MM.1S (cell line): ENCODE data around the gene NBAS.

Experiments
- DNase-seq: peaks from one replicate; pipeline ENCODE4 v3.0.0-alpha.2; 2015
- H2AFZ ChIP-seq: fragments of 300-600 bp; sonication (generic); 2 replicates; pipeline ENCODE4 v1.6.0; 2016; ENCODE audit warnings: antibody characterized with exemption, low read length
- H3F3A ChIP-seq: fragments of 300-600 bp; sonication (generic); 2 replicates; pipeline ENCODE4 v1.6.1; 2016; ENCODE audit warnings: mild to moderate bottlenecking, antibody characterized with exemption, low read length, moderate library complexity, mixed read lengths; ENCODE audit not compliant: insufficient read depth
- H3K27ac ChIP-seq: fragments of 300-600 bp; sonication (generic); 2 replicates; pipeline ENCODE4 v1.5.1; 2016; ENCODE audit warnings: mild to moderate bottlenecking, low read length
- H3K27me3 ChIP-seq: fragments of 300-600 bp; sonication (generic); replicated peaks from 2 replicates; pipeline ENCODE4 v1.6.0; 2016; ENCODE audit warnings: low read length; ENCODE audit not compliant: insufficient read depth
- H3K36me3 ChIP-seq: fragments of 300-600 bp; sonication (generic); replicated peaks from 2 replicates; pipeline ENCODE4 v1.6.1; 2016; ENCODE audit warnings: mild to moderate bottlenecking, low read length, mixed read lengths; ENCODE audit not compliant: insufficient read depth
- H3K4me1 ChIP-seq: fragments of 300-600 bp; sonication (generic); 2 replicates; pipeline ENCODE4 v1.6.1; 2016; ENCODE audit warnings: low read length, mixed read lengths
- H3K4me2 ChIP-seq: fragments of 300-600 bp; sonication (generic); 2 replicates; pipeline ENCODE4 v1.6.0; 2016; ENCODE audit warnings: low read depth, low read length
- H3K4me3 ChIP-seq: fragments of 300-600 bp; sonication (generic); 2 replicates; pipeline ENCODE4 v1.5.1; 2016; ENCODE audit warnings: low read length, mixed read lengths
- H3K79me2 ChIP-seq: fragments of 300-600 bp; sonication (generic); 2 replicates; pipeline ENCODE4 v1.6.1; 2016; ENCODE audit warnings: mixed run types, low read length, mixed read lengths
- H3K9ac ChIP-seq: fragments of 300-600 bp; sonication (generic); 2 replicates; pipeline ENCODE4 v1.6.1; 2016; ENCODE audit warnings: low read length, mixed read lengths
- H3K9me2 ChIP-seq: fragments of 300-600 bp; sonication (generic); replicated peaks from 2 replicates; pipeline ENCODE4 v1.6.1; 2016; ENCODE audit warnings: mild to moderate bottlenecking, low read length, mixed read lengths; ENCODE audit not compliant: insufficient read depth
- H3K9me3 ChIP-seq: fragments of 300-600 bp; sonication (generic); replicated peaks from 2 replicates; pipeline ENCODE4 v1.6.1; 2016; ENCODE audit warnings: mild to moderate bottlenecking, low read length, mixed read lengths; ENCODE audit not compliant: insufficient read depth
- H4K20me1 ChIP-seq: fragments of 300-600 bp; sonication (generic); 2 replicates; pipeline ENCODE4 v1.6.1; 2016; ENCODE audit warnings: mild to moderate bottlenecking, low read length, moderate library complexity, mixed read lengths; ENCODE audit not compliant: insufficient read depth
- CTCF ChIP-seq: fragments of 300-600 bp; sonication (generic); IDR thresholded peaks from 2 replicates; pipeline ENCODE4 v1.5.1; 2016; ENCODE audit warnings: antibody characterized with exemption, low read length, mixed read lengths
- EZH2 ChIP-seq: fragments of 300-600 bp; sonication (generic); optimal IDR thresholded peaks from 2 replicates; pipeline ENCODE3; 2017; ENCODE audit warnings: low read depth, mild to moderate bottlenecking, antibody characterized with exemption, low read length, mixed read lengths
- EZH2phosphoT487 ChIP-seq: fragments of 300-600 bp; sonication (generic); IDR thresholded peaks from 2 replicates; pipeline ENCODE4 v1.6.1; 2018; ENCODE audit warnings: antibody characterized with exemption, low read length

NBAS gene

GRCh38 chr2:15559379-15560139, 1.6 kb downstream of the NBAS start:
- Histone ChIP-seq H3K4me3 (0 out of 2 replicates have a peak overlapping the region, but pooled peaks have one; percentile 0), H3K36me3 (no peaks in the 10 kb centered on the region; the same call in 1 of the 2 replicates), H3K27me3 (no peaks in the 10 kb centered on the region), H3K9ac (no peak overlapping the region), H3K9me2 (no peaks in the 10 kb centered on the region), H3F3A (no peaks in the 10 kb centered on the region), H3K4me2 (peak overlapping the region; percentile 90), H3K79me2 (peaks cover 38% of the 10 kb centered on the region), H2AFZ (no peak overlapping the region), H4K20me1 (no peaks in the 10 kb centered on the region), H3K9me3 (no peaks in the 10 kb centered on the region), H3K4me1 (peaks cover 7% of the 10 kb centered on the region; the same call in 1 of the 2 replicates), H3K27ac (no peak overlapping the region)
- TF ChIP-seq CTCF, result no peak
- TF ChIP-seq EZH2, result no peak
- TF ChIP-seq EZH2phosphoT487, result no peak
- no peak for DNase-seq

GRCh38 chr2:15557887-15558311, 3.2 kb downstream of the NBAS start:
- Histone ChIP-seq H3K79me2 (peaks cover 38% of the 10 kb centered on the region), H3K4me3 (no peak overlapping the region), H3K36me3 (no peaks in the 10 kb centered on the region; the same call in 1 of the 2 replicates), H2AFZ (no peak overlapping the region), H4K20me1 (no peaks in the 10 kb centered on the region), H3K4me1 (peaks cover 7% of the 10 kb centered on the region; the same call in 1 of the 2 replicates), H3K4me2 (no peak overlapping the region), H3F3A (no peaks in the 10 kb centered on the region), H3K9me3 (no peaks in the 10 kb centered on the region), H3K9me2 (no peaks in the 10 kb centered on the region), H3K9ac (no peak overlapping the region), H3K27ac (no peak overlapping the region), H3K27me3 (no peaks in the 10 kb centered on the region)
- TF ChIP-seq CTCF, result no peak
- TF ChIP-seq EZH2, result no peak
- TF ChIP-seq EZH2phosphoT487, result no peak
- no peak for DNase-seq

GRCh38 chr2:15556311-15556930, 4.7 kb downstream of the NBAS start:
- Histone ChIP-seq H3F3A (no peaks in the 10 kb centered on the region), H4K20me1 (no peaks in the 10 kb centered on the region), H3K9ac (no peak overlapping the region), H3K27ac (no peak overlapping the region), H2AFZ (no peak overlapping the region), H3K36me3 (no peaks in the 10 kb centered on the region; the same call in 1 of the 2 replicates), H3K27me3 (no peaks in the 10 kb centered on the region), H3K4me1 (peaks cover 7% of the 10 kb centered on the region; the same call in 1 of the 2 replicates), H3K4me2 (no peak overlapping the region), H3K9me2 (no peaks in the 10 kb centered on the region), H3K9me3 (no peaks in the 10 kb centered on the region), H3K4me3 (no peak overlapping the region), H3K79me2 (peaks cover 38% of the 10 kb centered on the region)
- DNase-seq, result no peak
- TF ChIP-seq CTCF (no peak), EZH2phosphoT487 (no peak), EZH2 (no peak)
